Lower leg skin (tissue), 4 donors: Measurements from ENCODE around the gene CELA3B. TPM values are rescaled to one million over a fixed set of nuclear protein-coding genes. Genes with fewer than 3 reads are reported as not detected.

ENCODE experiments used
- DNase-seq, 2 donors: peaks; one replicate each; pipeline ENCODE4 v3.0.0-alpha.2; 2019; ENCODE audit warnings: low spot score in 2 of 2
- H3K4me3 ChIP-seq: fragments of 200-600 bp; sonication (generic); 2 replicates; pipeline ENCODE4 v1.5.1; 2017; ENCODE audit warnings: mild to moderate bottlenecking, low read depth; ENCODE audit not compliant: poor library complexity, severe bottlenecking
- POLR2A ChIP-seq, 2 donors: fragments of 450-650 bp; IDR thresholded peaks; one replicate each; pipeline ENCODE4 v1.6.1; 2016 to 2017; ENCODE audit warnings: antibody characterized with exemption in 2 of 2, mild to moderate bottlenecking in 1 of 2, moderate library complexity in 1 of 2
- WGBS, 2 donors: methylation state at CpG; one replicate each; pipeline ENCODE4 v1.1.5; 2018; 5-methylcytosine and 5-hydroxymethylcytosine counted together
- intact Hi-C: fragments of 100-400 bp; cut with DNase I; formaldehyde crosslinking; loops from one replicate; pipeline ENCODE4 v1.15.0; 2023; ENCODE audit warnings: low total_unique reads
- total RNA-seq, 4 donors: library from RNA; depleted of rRNA; stranded (reverse); fragments of >200 nt; gene quantifications; one replicate each; pipeline ENCODE4 v1.1.0, GENCODE V29; 2016
- TF ChIP-seq, protein P1 (sequence below), 3 donors: fragments of 450-650 bp; IDR thresholded peaks; one replicate each; pipeline ENCODE4 v1.5.1; 2016; ENCODE audit warnings: antibody characterized with exemption in 3 of 3, mild to moderate bottlenecking in 3 of 3, moderate library complexity in 2 of 3

The CELA3B gene
- total RNA-seq, 4 donors from 2014 or later: not detected

DNA sequence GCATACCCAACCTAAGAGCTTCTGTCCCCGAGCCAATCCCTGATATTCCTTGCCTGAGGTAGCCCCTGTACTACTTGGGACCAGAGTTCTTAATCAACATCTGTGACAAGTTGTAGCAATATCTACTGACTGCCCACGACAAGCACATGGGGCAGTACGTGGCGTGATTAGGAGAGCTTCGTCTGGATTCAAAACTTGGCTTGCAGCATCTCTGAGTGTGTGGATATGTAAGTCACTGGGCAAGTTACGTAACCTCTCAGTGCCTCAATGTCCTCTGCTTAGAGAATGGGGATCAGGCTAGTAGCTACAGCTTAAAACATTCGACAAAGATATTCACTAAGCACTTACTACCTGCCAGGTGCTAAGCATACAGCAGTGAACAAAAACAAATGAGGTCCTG, 44.7 kb upstream of the CELA3B start:
- no peak overlapping the region for H3K4me3 ChIP-seq
- WGBS, 2 donors: 34 to 42% methylated on average over 7 of the region's 7 CpGs
- DNase-seq: peak in 1 of 2 donors; percentile 73
- intact Hi-C loops: no loop called here
- TF ChIP-seq, protein P1, sequence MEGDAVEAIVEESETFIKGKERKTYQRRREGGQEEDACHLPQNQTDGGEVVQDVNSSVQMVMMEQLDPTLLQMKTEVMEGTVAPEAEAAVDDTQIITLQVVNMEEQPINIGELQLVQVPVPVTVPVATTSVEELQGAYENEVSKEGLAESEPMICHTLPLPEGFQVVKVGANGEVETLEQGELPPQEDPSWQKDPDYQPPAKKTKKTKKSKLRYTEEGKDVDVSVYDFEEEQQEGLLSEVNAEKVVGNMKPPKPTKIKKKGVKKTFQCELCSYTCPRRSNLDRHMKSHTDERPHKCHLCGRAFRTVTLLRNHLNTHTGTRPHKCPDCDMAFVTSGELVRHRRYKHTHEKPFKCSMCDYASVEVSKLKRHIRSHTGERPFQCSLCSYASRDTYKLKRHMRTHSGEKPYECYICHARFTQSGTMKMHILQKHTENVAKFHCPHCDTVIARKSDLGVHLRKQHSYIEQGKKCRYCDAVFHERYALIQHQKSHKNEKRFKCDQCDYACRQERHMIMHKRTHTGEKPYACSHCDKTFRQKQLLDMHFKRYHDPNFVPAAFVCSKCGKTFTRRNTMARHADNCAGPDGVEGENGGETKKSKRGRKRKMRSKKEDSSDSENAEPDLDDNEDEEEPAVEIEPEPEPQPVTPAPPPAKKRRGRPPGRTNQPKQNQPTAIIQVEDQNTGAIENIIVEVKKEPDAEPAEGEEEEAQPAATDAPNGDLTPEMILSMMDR (IDR thresholded peaks at IDR 0.05): no peak
- TF ChIP-seq POLR2A (IDR thresholded peaks at IDR 0.05): no peak

DNA sequence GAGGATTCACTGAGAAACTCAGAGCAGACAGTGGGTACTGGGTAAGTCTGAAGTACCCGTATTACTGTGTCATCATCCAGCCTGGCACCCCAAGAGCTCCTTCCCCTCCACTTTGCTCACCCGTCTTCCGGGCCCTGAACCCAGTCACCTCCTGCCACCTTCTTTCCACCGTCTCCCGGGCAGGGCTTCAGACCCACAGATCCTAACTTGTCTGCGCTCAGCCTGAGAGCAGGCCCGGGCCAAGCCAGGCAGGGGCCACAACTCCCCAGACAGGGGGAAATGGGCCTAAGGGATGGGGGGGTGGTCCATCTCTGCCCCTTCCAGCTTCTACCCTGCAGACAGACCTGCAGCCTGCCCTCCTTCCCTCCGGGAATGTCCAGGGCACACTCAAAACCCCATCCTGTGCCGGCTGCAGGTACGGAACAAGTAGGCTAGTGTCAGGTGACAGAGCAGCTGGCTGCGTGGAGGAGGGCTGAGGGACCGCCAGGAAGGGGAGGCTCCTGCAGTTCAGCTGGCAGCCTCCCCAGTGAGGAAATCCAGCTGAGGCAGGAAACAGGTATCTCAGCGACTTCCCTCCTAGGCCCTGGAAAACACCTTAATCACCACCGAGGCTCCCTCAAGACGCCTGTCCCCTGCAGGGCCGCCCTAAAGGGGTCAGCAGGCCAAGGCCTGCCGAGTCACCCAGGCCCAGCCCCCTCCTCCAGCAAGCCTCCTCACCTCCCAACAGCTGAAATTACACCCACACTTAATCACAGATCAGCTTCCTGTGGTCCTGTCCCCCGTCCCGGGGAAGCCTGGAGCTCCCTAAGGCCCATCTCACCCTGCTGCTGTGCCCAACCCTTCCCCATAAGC, 43.2 kb upstream of the CELA3B start:
- H3K4me3 ChIP-seq: no peak overlapping the region
- intact Hi-C loops: no loop called here
- peak; percentile 79 to 94 for DNase-seq
- TF ChIP-seq, protein P1 (IDR thresholded peaks at IDR 0.05): no peak
- TF ChIP-seq POLR2A (IDR thresholded peaks at IDR 0.05): no peak
- WGBS, 2 donors: 30 to 36% methylated on average over 19 of the region's 19 CpGs

DNA sequence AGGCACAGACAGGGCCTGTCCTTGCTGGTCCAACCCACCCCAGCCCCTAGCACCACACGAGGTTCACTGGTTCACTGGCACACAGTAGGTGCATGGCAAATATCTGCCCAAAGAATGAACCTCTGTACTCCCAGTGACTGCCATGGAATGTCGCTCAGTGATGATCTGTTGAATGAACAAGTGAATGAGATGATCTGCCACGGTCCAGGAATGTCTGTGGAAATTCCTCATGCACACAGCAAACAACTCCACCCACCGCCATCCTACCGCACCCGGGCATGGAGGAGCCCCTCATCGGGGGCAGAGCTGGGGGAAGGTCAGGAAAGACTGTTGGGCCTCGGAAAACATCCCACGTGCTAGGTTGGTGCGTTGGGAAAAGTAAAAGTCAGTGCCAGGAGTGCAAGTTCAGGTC, 41.4 kb upstream of the CELA3B start:
- H3K4me3 ChIP-seq: no peak overlapping the region
- intact Hi-C loops: no loop called here
- WGBS, 2 donors: 19 to 22% methylated on average over 10 of the region's 10 CpGs
- no peak for DNase-seq
- no peak for TF ChIP-seq POLR2A (IDR thresholded peaks at IDR 0.05)
- TF ChIP-seq, protein P1 (IDR thresholded peaks at IDR 0.05): no peak

DNA sequence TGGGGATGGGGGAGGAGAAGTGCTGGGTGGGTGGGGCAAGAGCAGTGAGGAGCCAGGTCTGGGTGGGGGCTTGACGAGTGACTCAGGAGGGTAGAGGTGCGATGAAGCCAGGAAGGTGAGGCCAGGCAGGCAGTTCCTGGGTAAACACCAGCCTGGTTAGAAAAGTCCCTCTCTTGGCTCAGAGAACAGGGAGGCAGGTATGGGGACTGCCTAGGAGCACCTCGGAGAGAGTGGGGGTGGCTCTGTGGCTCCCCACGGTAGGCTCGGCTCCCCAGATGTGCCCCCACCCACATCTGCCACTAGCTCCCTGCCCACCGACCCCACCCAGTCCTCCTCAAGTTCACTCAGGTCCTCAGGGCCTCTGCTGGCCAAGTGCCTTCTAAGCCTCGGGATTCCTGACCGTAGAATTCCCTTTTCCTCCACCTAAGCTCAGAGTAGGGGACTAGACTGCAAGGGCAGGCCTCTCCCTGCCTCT, 40.9 kb upstream of the CELA3B start:
- TF ChIP-seq, protein P1 (IDR thresholded peaks at IDR 0.05): no peak
- no peak for TF ChIP-seq POLR2A (IDR thresholded peaks at IDR 0.05)
- no peak for DNase-seq
- 7 to 12% methylated on average over 8 of the region's 8 CpGs for WGBS, 2 donors
- H3K4me3 ChIP-seq: peak overlapping the region; percentile 75
- intact Hi-C loops: no loop called here

DNA sequence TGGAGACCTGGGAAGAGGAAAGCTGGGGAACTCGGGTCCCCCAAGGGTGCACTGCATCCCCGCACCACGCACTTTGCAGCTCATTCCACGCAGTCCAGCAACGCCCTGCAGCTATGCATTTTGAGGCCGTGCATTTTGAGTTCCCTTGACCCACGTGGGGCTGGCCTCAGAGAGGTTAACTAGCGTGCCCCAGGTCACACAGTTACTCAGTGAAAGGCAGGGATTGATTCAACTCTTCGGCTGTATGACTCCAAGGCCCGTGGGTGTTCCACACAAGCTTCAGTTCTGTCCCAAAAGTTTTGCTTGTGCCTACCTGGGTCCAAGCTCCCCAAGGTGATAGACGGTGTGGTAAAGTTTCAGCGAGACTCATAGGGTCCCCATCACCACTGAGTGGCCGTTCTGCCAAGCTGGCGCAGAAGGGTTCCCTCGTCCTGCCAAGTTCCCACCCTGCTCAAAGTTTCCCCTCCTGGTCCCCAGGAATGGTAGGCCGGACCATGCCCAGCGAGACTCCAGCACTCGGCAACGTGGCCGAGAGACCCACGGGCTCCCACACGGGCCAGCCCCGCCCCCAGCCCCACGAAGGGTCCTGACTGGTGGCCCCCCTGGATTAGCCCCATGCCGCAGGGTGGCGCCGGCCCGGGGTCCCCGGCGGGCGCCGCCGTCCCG, 40.3 kb upstream of the CELA3B start:
- H3K4me3 ChIP-seq: peak overlapping the region; percentile 75
- WGBS, 2 donors: 1 to 10% methylated on average over 13 to 18 of the region's 34 CpGs
- DNase-seq: no peak
- intact Hi-C loops: no loop called here
- no peak for TF ChIP-seq POLR2A (IDR thresholded peaks at IDR 0.05)

DNA sequence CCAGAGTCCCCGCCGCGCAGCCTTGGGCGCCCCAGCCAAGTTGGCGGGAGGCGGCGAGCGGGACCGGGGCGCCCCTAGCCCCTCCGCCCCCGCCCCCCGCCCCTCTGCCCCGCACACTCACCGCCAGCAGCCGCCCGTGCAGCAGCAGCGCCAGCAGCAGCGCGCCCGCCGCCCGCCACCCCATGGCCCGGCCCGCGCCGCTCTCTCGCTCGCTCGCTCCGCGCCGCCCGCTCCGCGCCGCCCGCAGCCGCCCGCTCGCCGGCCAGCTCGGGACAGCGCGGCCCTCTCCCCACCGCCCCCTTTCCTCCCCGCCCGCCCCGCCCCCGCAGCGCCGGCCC, 39.8 kb upstream of the CELA3B start, which contains the start of gene HSPG2:
TSS of gene HSPG2 (minus strand) at position 277 of the 338 bp plus-strand sequence. CDS start at position 184, 93 bp downstream.
- intact Hi-C loops: no loop called here
- TF ChIP-seq POLR2A (IDR thresholded peaks at IDR 0.05): no peak
- TF ChIP-seq, protein P1 (IDR thresholded peaks at IDR 0.05): no peak
- no peak for DNase-seq
- H3K4me3 ChIP-seq: peak within 1 kb of the TSS; percentile 75
- WGBS, 2 donors: 0% methylated on average over 3 of the region's 52 CpGs; no CpG with 5 or more reads in 1 of the 2 donors
